A549 treated with dexamethasone at 1 μM for 4 hours (cell line): ENCODE data around the gene C15orf62. TPM values are rescaled to one million over a fixed set of nuclear protein-coding genes. Genes with fewer than 3 reads are reported as not detected.

Source experiments
- total RNA-seq: library from RNA; stranded (reverse); fragments of 200-300 nt; extraction: Qiagen RNA extraction; gene quantifications from 5 replicates; pipeline ENCODE4 v1.2.3, GENCODE V29; 2022

The C15orf62 gene
- total RNA-seq = 0.04 to 0.10 TPM (median 0.05 TPM) in 3 of 5 replicates, not detected in the others

GRCh38 chr15:40769274-40770146 lies at the start of gene C15orf62:
Gene C15orf62, plus strand, starts transcription at chr15:40769980. Its CDS starts 516 bp downstream, at chr15:40770496.

GRCh38 chr15:40754883-40755811 lies 14.6 kb upstream of the C15orf62 start, which contains the start of gene RMDN3:
Gene RMDN3, minus strand, starts transcription at chr15:40755254. Its CDS starts 471 bp downstream, at chr15:40754783.

DNA sequence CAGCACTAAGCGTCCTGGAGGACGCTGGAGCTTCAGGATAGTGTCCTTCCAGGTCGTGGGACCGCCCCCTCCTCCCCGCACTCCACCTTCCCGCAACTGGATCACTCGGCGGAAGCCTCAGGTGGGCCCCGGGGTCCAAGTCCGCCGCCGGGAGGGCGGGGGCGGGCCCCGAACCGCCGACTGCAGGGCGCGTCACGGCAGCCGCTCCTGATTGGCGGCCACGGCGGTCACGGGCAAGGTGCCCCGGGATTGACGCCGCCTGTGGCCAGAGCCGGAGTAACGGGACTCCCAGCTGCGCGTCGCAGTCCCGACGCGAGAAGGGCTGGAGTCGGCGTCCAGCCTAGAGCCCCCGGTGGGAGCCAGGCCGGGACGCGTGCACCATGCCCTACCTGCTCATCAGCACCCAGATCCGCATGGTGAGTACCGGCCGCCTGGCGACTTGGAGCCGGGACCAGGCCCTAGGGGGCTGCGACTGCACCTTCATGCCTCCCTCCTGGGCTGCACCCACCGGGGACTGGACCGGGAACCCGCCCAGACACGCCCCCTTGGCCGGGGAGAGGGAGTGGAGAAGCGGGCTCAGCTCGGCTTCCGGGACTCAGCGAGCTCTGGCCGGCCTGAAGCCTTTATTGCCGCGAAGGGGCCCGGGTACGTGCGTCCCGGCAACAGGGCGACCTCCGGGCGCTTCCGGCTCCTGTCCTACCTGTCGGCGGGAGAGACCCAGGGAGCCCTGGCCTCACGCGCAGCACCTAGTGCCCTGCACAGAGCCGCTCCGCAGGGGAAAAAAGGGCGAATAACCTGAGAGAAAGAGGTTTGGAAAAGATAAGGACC lies 5.8 kb upstream of the C15orf62 start, which contains the start of gene GCHFR:
Gene GCHFR (plus strand): TSS at position 268 of the 828 bp plus-strand sequence. CDS start 113 bp downstream, at position 381.

DNA sequence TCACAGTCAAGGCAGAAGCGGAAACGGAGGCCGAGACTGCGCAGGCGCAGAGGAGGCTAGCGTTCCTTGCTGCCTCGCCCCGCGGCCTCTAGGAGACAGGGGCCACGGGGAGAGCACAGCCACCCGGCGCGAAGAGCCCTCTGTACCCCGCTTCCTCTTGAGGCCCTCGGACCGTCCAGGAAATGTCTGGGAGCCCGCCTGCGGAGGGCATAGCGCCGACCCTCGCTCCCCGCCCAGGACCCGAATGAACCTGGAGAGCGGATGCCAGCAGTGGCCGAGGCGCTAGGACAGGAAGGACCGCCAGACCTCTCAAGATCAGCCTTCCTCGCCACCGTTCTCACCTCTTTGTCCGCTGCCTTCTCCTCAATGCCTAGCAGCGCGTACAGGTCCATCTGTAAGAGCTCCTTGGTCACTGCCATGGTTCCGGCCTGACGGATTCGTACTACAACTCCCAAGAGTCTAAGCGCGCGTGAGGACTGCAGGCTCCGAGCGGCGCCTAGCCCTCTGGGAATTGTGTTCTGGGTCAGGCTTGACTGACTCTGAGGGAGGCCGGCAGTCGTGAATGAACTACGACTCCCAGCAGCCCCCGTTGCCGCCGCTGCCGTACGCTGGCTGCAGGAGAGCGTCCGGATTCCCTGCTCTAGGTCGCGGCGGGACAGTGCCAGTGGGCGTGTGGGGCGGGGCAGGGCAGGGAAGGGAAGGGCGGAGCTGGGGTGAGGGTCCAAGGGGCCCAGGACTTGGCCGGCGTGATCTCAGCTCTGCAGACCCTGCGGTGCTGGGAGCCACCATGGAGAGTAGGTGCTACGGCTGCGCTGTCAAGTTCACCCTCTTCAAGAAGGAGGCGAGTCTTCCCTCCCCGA lies 37.5 kb downstream of the C15orf62 start, which contains the start of the genes DNAJC17 and ZFYVE19:
Gene DNAJC17 (minus strand): TSS at position 446 of the 860 bp plus-strand sequence. CDS start 27 bp downstream, at position 419.
Gene ZFYVE19 (plus strand): TSS at position 62 of the 860 bp plus-strand sequence. CDS start 501 bp downstream, at position 563.

Other genes with a start within 250 kb of the C15orf62 start
- gene CCDC32, start 204.9 kb upstream of the C15orf62 start, total RNA-seq = 10.9 to 20.7 TPM (median 11.0 TPM) in 5 replicates
- 13.0 to 15.6 TPM (median 15.3 TPM) in 5 replicates for gene RPUSD2, start 200.7 kb upstream of the C15orf62 start, total RNA-seq
- gene KNL1, start 175.7 kb upstream of the C15orf62 start, total RNA-seq = 5.3 to 8.7 TPM (median 8.0 TPM) in 5 replicates
- gene RAD51, start 74.8 kb upstream of the C15orf62 start, total RNA-seq = 17.7 to 23.7 TPM (median 20.5 TPM) in 5 replicates
- 21.6 to 24.4 TPM (median 22.1 TPM) in 5 replicates for gene RMDN3, start 14.7 kb upstream of the C15orf62 start, total RNA-seq
- 6.0 to 7.9 TPM (median 7.0 TPM) in 5 replicates for gene GCHFR, start 5.9 kb upstream of the C15orf62 start, total RNA-seq
- 13.8 to 16.5 TPM (median 16.1 TPM) in 5 replicates for gene ZFYVE19, start 37.1 kb downstream of the C15orf62 start, total RNA-seq
- 21.1 to 28.9 TPM (median 25.8 TPM) in 5 replicates for gene DNAJC17, start 37.5 kb downstream of the C15orf62 start, total RNA-seq
- gene PPP1R14D, start 58.7 kb downstream of the C15orf62 start, total RNA-seq = 0.14 to 0.21 TPM (median 0.19 TPM) in 3 of 5 replicates, not detected in the others
- 0.59 to 0.94 TPM (median 0.67 TPM) in 5 replicates for gene SPINT1, start 74.1 kb downstream of the C15orf62 start, total RNA-seq
- gene RHOV, start 104.3 kb downstream of the C15orf62 start, total RNA-seq = 3.7 to 4.3 TPM (median 3.7 TPM) in 5 replicates
- gene VPS18, start 124.5 kb downstream of the C15orf62 start, total RNA-seq = 19.7 to 25.8 TPM (median 24.5 TPM) in 5 replicates
- gene DLL4, start 159.4 kb downstream of the C15orf62 start, total RNA-seq = 1.8 to 2.8 TPM (median 2.8 TPM) in 5 replicates
- 7.5 to 13.3 TPM (median 8.8 TPM) in 5 replicates for gene CHAC1, start 183.5 kb downstream of the C15orf62 start, total RNA-seq